Measurements from ENCODE around the gene RNLS. TPM values are rescaled to one million over a fixed set of nuclear protein-coding genes. Genes with fewer than 3 reads are reported as not detected.

RNLS gene
- total RNA-seq, 1 experiment from 2014 or later = 8.1 TPM

DNA sequence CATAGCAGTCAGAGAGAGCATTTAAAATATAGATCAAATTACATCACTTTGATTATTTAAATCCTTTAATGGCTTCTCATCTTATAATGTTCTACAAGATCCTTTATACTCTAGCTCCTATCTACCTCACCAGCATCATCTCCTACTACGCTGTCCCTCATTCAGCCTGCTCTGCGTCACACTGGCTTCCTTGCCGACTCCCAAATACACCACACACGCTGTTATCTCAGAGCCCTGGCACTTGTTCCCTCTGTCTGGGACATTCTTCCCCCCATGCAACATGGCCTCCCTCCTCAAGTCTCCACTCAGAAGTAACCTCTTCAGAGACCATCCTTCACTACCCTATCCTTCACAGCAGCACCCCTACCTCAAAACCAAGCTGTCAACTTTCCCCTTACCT is 46.7 kb downstream of the RNLS start:
- BruUV-seq (replicated peaks) = no TSS peak
- ChIA-PET POLR2A (ENCODE audit: low non-redundant PET) (no interaction called here), CTCF (interaction anchor here (0.6 kb wide), 1 partner anchor 686 kb away, joined by 3 read pairs; no protein-coding TSS in a partner anchor)
- Histone ChIP-seq H3K27me3 (replicated peaks; ENCODE audit: insufficient read depth, low read depth, low read length, poor library complexity) (no peaks in the 10 kb centered on the region), H3K4me1 (ENCODE audit: insufficient read depth, low read length, poor library complexity, severe bottlenecking) (no peaks in the 10 kb centered on the region), H3K27ac (ENCODE audit: low read depth, low read length, poor library complexity, severe bottlenecking) (no peak overlapping the region), H3K9me3 (ENCODE audit: low read depth, low read length, poor library complexity, severe bottlenecking) (no peaks in the 10 kb centered on the region), H3K36me3 (ENCODE audit: insufficient read depth, low read length, poor library complexity, severe bottlenecking) (no peaks in the 10 kb centered on the region), H3K4me3 (ENCODE audit: low read depth, low read length, poor library complexity, severe bottlenecking) (no peak overlapping the region)
- no peak for DNase-seq (ENCODE audit: low spot score)
- intact Hi-C loops (cut with micrococcal nuclease; ENCODE audit: unreplicated experiment) = no loop called here
- TF ChIP-seq, protein P1, sequence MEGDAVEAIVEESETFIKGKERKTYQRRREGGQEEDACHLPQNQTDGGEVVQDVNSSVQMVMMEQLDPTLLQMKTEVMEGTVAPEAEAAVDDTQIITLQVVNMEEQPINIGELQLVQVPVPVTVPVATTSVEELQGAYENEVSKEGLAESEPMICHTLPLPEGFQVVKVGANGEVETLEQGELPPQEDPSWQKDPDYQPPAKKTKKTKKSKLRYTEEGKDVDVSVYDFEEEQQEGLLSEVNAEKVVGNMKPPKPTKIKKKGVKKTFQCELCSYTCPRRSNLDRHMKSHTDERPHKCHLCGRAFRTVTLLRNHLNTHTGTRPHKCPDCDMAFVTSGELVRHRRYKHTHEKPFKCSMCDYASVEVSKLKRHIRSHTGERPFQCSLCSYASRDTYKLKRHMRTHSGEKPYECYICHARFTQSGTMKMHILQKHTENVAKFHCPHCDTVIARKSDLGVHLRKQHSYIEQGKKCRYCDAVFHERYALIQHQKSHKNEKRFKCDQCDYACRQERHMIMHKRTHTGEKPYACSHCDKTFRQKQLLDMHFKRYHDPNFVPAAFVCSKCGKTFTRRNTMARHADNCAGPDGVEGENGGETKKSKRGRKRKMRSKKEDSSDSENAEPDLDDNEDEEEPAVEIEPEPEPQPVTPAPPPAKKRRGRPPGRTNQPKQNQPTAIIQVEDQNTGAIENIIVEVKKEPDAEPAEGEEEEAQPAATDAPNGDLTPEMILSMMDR (conservative IDR thresholded peaks at IDR 0.05; ENCODE audit: low read depth, low read length) = no peak
- no peak for TF ChIP-seq EZH2 (IDR thresholded peaks at IDR 0.05; ENCODE audit: borderline replicate concordance, low read depth, low read length, poor library complexity, severe bottlenecking)

- intact Hi-C loops (cut with micrococcal nuclease; ENCODE audit: unreplicated experiment) = no loop called here
- no peak overlapping the region for H3K27ac ChIP-seq (ENCODE audit: low read depth, low read length, poor library complexity, severe bottlenecking)
- H3K4me1 ChIP-seq (ENCODE audit: insufficient read depth, low read length, poor library complexity, severe bottlenecking) = no peaks in the 10 kb centered on the region
- no peaks in the 10 kb centered on the region for H3K36me3 ChIP-seq (ENCODE audit: insufficient read depth, low read length, poor library complexity, severe bottlenecking)
- no peaks in the 10 kb centered on the region for H3K9me3 ChIP-seq (ENCODE audit: low read depth, low read length, poor library complexity, severe bottlenecking)
- TF ChIP-seq, protein P1 (conservative IDR thresholded peaks at IDR 0.05; ENCODE audit: low read depth, low read length) = no peak
- CTCF ChIA-PET = no interaction called here
- no peak for DNase-seq (ENCODE audit: low spot score)
- no peak overlapping the region for H3K4me3 ChIP-seq (ENCODE audit: low read depth, low read length, poor library complexity, severe bottlenecking)
- BruUV-seq (replicated peaks) = no TSS peak
- POLR2A ChIA-PET (ENCODE audit: low non-redundant PET) = no interaction called here
- H3K27me3 ChIP-seq (replicated peaks; ENCODE audit: insufficient read depth, low read depth, low read length, poor library complexity) = no peaks in the 10 kb centered on the region
These were observed 48.9 kb downstream of the RNLS start for GRCh38 chr10:88534072-88534665.

DNA sequence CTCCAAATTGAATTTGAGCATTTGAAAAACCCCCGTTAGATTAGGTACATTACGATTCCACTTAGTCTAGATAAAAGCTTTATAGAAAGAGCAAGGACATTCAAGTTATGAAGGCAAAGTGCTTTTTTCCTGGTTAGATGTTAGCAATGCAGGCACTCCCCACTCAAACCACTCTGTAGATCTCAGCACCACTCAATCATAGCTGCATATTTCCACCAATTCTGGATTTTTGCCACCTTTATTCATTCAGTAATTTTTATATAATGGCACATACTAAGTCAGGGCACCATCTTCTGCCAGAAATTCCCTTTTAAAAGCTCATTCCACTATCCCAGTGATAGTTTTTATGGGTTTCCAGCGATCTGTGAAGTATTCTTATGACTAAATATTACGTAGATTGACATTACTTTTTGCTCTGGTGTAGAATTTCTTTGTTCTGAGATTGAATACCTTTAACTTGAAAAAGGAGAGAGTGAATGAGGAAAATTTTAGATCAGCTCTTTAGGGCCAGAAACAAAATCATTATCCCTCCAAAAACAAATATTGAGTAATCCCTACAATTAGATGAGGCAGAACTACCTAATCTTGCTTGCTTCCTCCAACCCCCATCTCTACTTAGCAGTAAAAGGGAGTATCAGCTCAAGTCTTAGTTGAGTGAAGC is 51.6 kb downstream of the RNLS start:
- TF ChIP-seq EZH2 (IDR thresholded peaks at IDR 0.05; ENCODE audit: borderline replicate concordance, low read depth, low read length, poor library complexity, severe bottlenecking) = no peak
- TF ChIP-seq, protein P1 (conservative IDR thresholded peaks at IDR 0.05; ENCODE audit: low read depth, low read length) = no peak
- BruUV-seq (replicated peaks) = no TSS peak
- no peak overlapping the region for H3K4me3 ChIP-seq (ENCODE audit: low read depth, low read length, poor library complexity, severe bottlenecking)
- no peaks in the 10 kb centered on the region for H3K27me3 ChIP-seq (replicated peaks; ENCODE audit: insufficient read depth, low read depth, low read length, poor library complexity)
- CTCF ChIA-PET = no interaction called here
- POLR2A ChIA-PET (ENCODE audit: low non-redundant PET) = no interaction called here
- no peaks in the 10 kb centered on the region for H3K9me3 ChIP-seq (ENCODE audit: low read depth, low read length, poor library complexity, severe bottlenecking)
- intact Hi-C loops (cut with micrococcal nuclease; ENCODE audit: unreplicated experiment) = no loop called here
- no peak for DNase-seq (ENCODE audit: low spot score)
- no peaks in the 10 kb centered on the region for H3K36me3 ChIP-seq (ENCODE audit: insufficient read depth, low read length, poor library complexity, severe bottlenecking)
- no peaks in the 10 kb centered on the region for H3K4me1 ChIP-seq (ENCODE audit: insufficient read depth, low read length, poor library complexity, severe bottlenecking)
- H3K27ac ChIP-seq (ENCODE audit: low read depth, low read length, poor library complexity, severe bottlenecking) = no peak overlapping the region

Data from A673 (cell line).